SK-N-SH treated with all-trans-retinoic acid at 6 μM for 48 hours (cell line): Measurements from ENCODE around the gene KIF12.

Source experiments
- ARNTL ChIP-seq: fragments of 450-650 bp; formaldehyde crosslinking; IDR thresholded peaks from 2 replicates; pipeline ENCODE4 v1.5.0; 2020; ENCODE audit warnings: low read depth, mild to moderate bottlenecking, moderate library complexity, borderline replicate concordance
- CSDC2 ChIP-seq: fragments of 250-450 bp; sonication (Bioruptor Pico); IDR thresholded peaks from 2 replicates; pipeline ENCODE4 v1.5.0; 2020; ENCODE audit warnings: mild to moderate bottlenecking, moderate library complexity
- GLIS3 ChIP-seq: fragments of 250-450 bp; sonication (Bioruptor Pico); IDR thresholded peaks from 2 replicates; pipeline ENCODE4 v1.5.0; 2020; ENCODE audit warnings: mild to moderate bottlenecking, moderate library complexity
- PPARA ChIP-seq: fragments of 250-450 bp; sonication (Bioruptor Pico); IDR thresholded peaks from 2 replicates; pipeline ENCODE4 v1.5.0; 2020; ENCODE audit warnings: mild to moderate bottlenecking, borderline replicate concordance
- RARB ChIP-seq: fragments of 250-450 bp; sonication (Bioruptor Pico); IDR thresholded peaks from 2 replicates; pipeline ENCODE4 v1.8.0; 2021; ENCODE audit warnings: mild to moderate bottlenecking, moderate library complexity
- TOX ChIP-seq: fragments of 250-450 bp; sonication (Bioruptor Pico); IDR thresholded peaks from 2 replicates; pipeline ENCODE4 v1.8.0; 2021; ENCODE audit warnings: mild to moderate bottlenecking, moderate library complexity, borderline replicate concordance
- TF ChIP-seq, protein P1 (sequence below): fragments of 250-450 bp; sonication (Bioruptor Pico); IDR thresholded peaks from 2 replicates; pipeline ENCODE4 v1.5.1; 2020; ENCODE audit warnings: low read depth, mild to moderate bottlenecking, moderate library complexity
- TF ChIP-seq, protein P2 (sequence below): fragments of 250-450 bp; sonication (Bioruptor Pico); IDR thresholded peaks from 2 replicates; pipeline ENCODE4 v1.8.0; 2020; ENCODE audit warnings: mild to moderate bottlenecking, moderate library complexity, borderline replicate concordance
- TF ChIP-seq, protein P3 (sequence below): fragments of 250-450 bp; sonication (Bioruptor Pico); IDR thresholded peaks from 2 replicates; pipeline ENCODE4 v1.5.1; 2021; ENCODE audit warnings: mild to moderate bottlenecking, moderate library complexity

DNA sequence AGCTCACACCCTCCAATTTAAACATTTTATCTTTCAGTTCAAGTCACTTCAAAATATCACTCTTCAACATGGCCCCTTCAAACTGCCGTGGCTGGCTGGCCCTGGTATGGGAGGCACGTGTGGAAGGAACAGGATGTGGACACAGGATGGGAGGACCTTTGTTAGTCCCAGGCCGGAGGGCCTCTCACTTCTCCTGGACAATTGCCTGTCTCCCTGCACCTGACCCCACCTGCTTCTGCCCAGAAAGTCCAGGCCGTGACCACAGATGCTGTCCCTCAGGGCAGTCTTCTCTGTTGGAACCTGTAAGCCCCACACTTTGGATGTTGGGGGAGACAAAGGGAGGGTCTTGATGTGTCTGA, 40.4 kb downstream of the KIF12 start:
- TF ChIP-seq, protein P1, sequence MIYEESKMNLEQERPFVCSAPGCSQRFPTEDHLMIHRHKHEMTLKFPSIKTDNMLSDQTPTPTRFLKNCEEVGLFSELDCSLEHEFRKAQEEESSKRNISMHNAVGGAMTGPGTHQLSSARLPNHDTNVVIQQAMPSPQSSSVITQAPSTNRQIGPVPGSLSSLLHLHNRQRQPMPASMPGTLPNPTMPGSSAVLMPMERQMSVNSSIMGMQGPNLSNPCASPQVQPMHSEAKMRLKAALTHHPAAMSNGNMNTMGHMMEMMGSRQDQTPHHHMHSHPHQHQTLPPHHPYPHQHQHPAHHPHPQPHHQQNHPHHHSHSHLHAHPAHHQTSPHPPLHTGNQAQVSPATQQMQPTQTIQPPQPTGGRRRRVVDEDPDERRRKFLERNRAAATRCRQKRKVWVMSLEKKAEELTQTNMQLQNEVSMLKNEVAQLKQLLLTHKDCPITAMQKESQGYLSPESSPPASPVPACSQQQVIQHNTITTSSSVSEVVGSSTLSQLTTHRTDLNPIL (CRISPR knock-in tag) = no peak
- TF ChIP-seq PPARA (CRISPR knock-in tag) (no peak), TOX (CRISPR knock-in tag) (no peak), ARNTL (CRISPR knock-in tag) (no peak), RARB (CRISPR knock-in tag) (no peak), CSDC2 (CRISPR knock-in tag) (no peak), GLIS3 (CRISPR knock-in tag) (no peak)
- TF ChIP-seq, protein P2, sequence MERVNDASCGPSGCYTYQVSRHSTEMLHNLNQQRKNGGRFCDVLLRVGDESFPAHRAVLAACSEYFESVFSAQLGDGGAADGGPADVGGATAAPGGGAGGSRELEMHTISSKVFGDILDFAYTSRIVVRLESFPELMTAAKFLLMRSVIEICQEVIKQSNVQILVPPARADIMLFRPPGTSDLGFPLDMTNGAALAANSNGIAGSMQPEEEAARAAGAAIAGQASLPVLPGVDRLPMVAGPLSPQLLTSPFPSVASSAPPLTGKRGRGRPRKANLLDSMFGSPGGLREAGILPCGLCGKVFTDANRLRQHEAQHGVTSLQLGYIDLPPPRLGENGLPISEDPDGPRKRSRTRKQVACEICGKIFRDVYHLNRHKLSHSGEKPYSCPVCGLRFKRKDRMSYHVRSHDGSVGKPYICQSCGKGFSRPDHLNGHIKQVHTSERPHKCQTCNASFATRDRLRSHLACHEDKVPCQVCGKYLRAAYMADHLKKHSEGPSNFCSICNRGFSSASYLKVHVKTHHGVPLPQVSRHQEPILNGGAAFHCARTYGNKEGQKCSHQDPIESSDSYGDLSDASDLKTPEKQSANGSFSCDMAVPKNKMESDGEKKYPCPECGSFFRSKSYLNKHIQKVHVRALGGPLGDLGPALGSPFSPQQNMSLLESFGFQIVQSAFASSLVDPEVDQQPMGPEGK (CRISPR knock-in tag) = no peak
- TF ChIP-seq, protein P3, sequence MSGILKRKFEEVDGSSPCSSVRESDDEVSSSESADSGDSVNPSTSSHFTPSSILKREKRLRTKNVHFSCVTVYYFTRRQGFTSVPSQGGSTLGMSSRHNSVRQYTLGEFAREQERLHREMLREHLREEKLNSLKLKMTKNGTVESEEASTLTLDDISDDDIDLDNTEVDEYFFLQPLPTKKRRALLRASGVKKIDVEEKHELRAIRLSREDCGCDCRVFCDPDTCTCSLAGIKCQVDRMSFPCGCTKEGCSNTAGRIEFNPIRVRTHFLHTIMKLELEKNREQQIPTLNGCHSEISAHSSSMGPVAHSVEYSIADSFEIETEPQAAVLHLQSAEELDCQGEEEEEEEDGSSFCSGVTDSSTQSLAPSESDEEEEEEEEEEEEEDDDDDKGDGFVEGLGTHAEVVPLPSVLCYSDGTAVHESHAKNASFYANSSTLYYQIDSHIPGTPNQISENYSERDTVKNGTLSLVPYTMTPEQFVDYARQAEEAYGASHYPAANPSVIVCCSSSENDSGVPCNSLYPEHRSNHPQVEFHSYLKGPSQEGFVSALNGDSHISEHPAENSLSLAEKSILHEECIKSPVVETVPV (CRISPR knock-in tag) = no peak
